ENCODE data around the gene FBXL7.

DNA sequence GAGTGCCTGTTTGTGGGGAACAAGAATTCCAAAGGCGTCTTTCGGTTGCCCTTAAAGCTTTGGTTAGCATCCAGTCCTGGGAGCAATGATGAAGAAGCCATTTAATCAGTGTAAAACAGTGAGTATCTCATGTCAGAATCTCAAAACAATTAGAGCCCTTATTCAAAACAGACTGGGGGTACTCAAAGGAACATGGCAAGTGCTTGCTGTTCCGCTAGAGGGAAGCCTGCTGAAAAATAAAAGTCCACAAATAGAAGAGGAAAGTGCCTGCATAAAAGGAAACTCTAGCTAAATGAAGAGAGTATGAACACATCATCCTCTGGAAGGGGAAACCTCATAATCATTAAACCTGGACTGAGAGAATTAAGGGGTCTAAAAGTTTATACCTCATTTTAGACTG is 26.4 kb downstream of the FBXL7 start:
- TF ChIP-seq CTCF (IDR thresholded peaks at IDR 0.05; ENCODE audit: poor library complexity, severe bottlenecking) (no peak), EZH2 (IDR thresholded peaks at IDR 0.05; ENCODE audit: borderline replicate concordance, insufficient read depth, low read length, poor library complexity, severe bottlenecking) (no peak), EP300 (conservative IDR thresholded peaks at IDR 0.05; ENCODE audit: poor library complexity, severe bottlenecking) (no peak), POLR2AphosphoS5 (IDR thresholded peaks at IDR 0.05) (no peak), TAF1 (IDR thresholded peaks at IDR 0.05; ENCODE audit: low read depth) (no peak), MXI1 (conservative IDR thresholded peaks at IDR 0.05; ENCODE audit: poor library complexity, severe bottlenecking) (no peak), RAD21 (conservative IDR thresholded peaks at IDR 0.05) (no peak)
- TF ChIP-seq, protein P1, sequence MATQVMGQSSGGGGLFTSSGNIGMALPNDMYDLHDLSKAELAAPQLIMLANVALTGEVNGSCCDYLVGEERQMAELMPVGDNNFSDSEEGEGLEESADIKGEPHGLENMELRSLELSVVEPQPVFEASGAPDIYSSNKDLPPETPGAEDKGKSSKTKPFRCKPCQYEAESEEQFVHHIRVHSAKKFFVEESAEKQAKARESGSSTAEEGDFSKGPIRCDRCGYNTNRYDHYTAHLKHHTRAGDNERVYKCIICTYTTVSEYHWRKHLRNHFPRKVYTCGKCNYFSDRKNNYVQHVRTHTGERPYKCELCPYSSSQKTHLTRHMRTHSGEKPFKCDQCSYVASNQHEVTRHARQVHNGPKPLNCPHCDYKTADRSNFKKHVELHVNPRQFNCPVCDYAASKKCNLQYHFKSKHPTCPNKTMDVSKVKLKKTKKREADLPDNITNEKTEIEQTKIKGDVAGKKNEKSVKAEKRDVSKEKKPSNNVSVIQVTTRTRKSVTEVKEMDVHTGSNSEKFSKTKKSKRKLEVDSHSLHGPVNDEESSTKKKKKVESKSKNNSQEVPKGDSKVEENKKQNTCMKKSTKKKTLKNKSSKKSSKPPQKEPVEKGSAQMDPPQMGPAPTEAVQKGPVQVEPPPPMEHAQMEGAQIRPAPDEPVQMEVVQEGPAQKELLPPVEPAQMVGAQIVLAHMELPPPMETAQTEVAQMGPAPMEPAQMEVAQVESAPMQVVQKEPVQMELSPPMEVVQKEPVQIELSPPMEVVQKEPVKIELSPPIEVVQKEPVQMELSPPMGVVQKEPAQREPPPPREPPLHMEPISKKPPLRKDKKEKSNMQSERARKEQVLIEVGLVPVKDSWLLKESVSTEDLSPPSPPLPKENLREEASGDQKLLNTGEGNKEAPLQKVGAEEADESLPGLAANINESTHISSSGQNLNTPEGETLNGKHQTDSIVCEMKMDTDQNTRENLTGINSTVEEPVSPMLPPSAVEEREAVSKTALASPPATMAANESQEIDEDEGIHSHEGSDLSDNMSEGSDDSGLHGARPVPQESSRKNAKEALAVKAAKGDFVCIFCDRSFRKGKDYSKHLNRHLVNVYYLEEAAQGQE (IDR thresholded peaks at IDR 0.05; ENCODE audit: borderline replicate concordance) = no peak
